ENCODE data around the gene ERF.

DNA sequence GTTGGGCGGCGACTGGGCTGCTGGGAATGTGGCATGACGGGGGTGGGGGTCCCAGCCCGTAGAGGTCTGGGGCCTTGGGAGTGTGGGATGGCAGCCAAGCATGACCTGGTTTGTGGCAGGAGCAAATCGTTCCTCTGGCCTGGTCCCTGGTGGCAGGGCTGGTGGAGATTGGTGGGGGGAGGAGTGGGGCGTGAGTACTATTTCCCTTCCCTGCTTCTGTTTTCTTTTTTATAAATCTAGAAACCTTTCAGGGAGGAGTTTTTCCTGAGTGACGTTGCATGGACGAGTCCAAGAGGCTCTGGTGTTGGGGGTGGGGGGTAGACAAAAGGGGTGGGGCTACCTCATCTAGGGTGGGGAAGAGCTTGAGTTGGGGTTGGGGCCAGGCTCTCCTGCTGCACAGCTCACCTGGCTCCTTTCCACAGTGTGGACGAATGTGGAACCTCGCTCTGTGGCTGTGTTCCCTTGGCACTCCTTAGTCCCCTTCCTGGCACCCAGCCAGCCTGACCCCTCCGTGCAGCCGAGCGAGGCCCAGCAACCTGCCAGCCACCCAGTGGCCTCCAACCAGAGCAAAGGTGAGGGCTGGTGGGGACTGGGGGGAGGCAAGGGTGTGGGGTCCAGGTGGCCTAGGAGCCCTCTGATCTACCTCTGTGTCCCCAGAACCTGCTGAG lies 31.6 kb upstream of the ERF start:
- TF ChIP-seq, protein P1, sequence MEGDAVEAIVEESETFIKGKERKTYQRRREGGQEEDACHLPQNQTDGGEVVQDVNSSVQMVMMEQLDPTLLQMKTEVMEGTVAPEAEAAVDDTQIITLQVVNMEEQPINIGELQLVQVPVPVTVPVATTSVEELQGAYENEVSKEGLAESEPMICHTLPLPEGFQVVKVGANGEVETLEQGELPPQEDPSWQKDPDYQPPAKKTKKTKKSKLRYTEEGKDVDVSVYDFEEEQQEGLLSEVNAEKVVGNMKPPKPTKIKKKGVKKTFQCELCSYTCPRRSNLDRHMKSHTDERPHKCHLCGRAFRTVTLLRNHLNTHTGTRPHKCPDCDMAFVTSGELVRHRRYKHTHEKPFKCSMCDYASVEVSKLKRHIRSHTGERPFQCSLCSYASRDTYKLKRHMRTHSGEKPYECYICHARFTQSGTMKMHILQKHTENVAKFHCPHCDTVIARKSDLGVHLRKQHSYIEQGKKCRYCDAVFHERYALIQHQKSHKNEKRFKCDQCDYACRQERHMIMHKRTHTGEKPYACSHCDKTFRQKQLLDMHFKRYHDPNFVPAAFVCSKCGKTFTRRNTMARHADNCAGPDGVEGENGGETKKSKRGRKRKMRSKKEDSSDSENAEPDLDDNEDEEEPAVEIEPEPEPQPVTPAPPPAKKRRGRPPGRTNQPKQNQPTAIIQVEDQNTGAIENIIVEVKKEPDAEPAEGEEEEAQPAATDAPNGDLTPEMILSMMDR (IDR thresholded peaks at IDR 0.05) = no peak
- TF ChIP-seq HOXB13 (CRISPR knock-in tag; IDR thresholded peaks at IDR 0.05; ENCODE audit: low read depth) = no peak
- no peak for TF ChIP-seq ZFP36 (IDR thresholded peaks at IDR 0.05; ENCODE audit: borderline replicate concordance, partially characterized antibody)
- TF ChIP-seq, protein P2, sequence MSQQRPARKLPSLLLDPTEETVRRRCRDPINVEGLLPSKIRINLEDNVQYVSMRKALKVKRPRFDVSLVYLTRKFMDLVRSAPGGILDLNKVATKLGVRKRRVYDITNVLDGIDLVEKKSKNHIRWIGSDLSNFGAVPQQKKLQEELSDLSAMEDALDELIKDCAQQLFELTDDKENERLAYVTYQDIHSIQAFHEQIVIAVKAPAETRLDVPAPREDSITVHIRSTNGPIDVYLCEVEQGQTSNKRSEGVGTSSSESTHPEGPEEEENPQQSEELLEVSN (IDR thresholded peaks at IDR 0.05; ENCODE audit: borderline replicate concordance, low read depth) = no peak
- TF ChIP-seq MYC (IDR thresholded peaks at IDR 0.05; ENCODE audit: borderline replicate concordance, low read length) = no peak
- TF ChIP-seq EP300 (IDR thresholded peaks at IDR 0.05) = no peak
- TF ChIP-seq HDAC2 (IDR thresholded peaks at IDR 0.05) = no peak

All from A549 (cell line).